Stimulated activated CD4-positive, alpha-beta T cell treated with anti-CD3 and anti-CD28 coated beads, Interleukin-12 subunit alpha, Interleukin-12 subunit beta, amount 100 ng/mL, for 4 hours (primary cell): ENCODE results near the gene SIGLEC1.

Experiments used
- DNase-seq: peaks from one replicate; pipeline ENCODE4 v3.0.0-alpha.2; 2020

Gene SIGLEC1

DNA sequence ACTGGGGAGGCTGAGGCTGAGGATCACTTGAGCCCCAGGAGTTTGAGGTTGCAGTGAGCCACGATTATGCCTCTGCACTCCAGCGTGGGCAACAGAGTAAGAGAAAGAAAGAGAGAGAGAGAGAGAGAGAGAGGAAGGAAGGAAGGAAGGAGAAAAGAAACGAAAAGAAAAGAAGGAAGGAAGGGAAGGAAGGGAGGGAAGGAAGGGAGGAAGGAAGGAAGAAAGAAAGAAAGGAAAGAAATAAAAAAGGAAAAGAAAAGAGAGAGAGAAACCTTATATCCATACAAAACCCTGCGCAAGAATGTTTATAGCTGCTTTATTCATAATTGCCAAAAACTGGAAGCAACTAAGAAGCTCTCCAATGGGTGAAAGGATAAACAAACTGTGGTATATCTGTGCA lies 12.0 kb upstream of the SIGLEC1 start:
- DNase-seq: no peak

GRCh38 chr20:3723284-3723683 lies 10.9 kb upstream of the SIGLEC1 start:
- DNase-seq: no peak

DNA sequence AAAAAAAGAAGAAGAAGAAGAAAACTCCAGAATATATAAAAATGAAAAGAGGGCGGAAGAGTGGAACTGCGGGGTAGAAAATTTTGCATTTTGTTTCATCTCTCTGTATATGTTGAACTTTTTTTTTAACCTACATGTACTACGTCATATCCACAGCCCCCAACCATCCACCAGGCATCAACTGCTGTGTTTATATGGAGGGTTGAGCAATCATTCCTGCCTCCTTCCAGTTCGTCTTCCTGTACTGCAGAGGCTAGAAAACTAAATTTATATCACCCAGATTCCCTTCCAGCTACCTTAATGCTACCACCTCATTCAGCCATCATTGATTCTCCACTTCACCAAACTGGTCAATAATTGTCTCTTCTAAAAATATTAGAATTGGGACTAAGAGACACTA lies 9.5 kb upstream of the SIGLEC1 start:
- no peak for DNase-seq

DNA sequence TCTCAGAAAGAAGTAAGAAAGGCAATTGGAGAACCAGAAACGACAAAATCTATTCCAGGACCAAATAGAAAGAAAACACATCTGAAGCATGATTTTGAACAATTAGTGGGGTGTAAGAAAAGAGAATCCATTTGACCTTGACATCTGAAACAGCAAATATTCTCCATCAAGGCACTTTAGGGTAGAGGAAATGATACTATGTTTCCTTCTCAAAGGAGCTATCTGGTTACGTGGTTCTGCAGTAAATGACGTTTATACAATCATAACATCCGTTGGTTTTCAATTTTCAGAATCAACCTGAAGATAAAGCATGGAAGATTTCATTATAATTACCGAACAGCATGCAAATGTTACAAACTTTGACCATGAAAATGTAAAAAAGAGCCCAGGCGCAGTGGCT lies 8.2 kb upstream of the SIGLEC1 start:
- no peak for DNase-seq

DNA sequence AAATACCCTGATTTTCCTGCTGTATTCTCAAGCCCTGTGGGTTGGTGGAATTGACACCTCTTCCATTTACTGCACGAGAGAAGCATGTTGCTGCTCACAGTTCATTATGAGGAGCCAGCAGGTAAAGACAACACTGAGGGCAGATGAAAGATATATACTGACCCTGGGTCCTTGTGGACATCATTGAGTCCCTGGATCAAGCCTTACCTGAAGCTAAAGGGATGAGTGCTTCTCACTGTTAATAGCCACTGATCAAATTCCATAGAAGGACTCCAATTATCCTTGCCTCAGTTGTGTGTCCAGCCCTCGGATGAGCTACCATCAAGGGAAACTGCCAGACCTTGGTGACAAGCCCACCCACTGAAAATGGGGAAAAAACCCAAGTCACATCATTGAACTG lies 7.7 kb upstream of the SIGLEC1 start:
- no peak for DNase-seq

DNA sequence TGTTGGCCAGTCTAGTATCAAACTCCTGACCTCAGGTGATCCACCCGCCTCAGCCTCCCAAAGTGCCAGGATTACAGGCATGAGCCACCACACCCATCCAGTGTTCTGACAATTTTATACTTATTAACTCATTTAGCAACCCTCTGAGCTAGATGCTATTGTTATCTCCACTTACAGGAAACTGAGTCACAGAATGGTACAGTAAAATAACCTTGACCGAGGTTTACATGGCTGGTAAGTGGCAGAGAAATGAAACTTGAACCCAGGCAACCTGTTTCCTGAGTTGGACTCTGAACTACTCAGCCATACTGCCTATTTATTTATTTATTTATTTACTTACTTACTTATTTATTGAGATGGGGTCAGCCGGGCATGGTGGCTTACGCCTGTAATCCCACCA lies 6.6 kb upstream of the SIGLEC1 start:
- no peak for DNase-seq

DNA sequence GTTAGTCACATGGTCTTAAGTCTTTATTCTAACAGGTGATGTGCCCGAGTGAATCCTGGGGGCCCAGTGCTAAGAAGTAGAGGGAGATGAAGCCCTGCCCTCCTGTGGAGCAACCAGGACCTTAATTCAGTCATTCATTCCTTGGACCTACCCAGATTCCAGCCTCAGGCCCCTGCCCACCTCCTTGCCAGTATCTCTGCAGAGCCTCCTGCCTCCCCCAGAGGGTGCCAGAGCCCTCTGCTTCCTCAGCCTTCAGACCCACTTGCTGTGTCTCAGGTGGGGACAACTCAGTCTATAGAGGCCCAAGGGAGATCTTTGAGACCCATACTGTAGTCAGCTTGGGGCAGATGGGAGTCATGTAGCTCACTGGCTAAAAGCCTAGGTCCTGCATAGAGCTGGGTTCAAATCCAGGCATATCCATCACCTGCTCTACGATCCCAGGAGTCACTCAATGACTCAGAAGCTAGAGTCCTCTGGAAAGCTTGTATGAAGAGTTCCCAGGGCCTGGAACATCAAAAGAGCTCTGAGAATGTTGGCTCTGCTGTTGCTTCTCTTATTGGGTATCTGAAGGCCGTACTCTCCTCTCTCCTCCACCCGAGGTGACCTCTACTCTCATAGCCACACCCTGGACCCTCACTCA lies 3.9 kb upstream of the SIGLEC1 start:
- DNase-seq: no peak

DNA sequence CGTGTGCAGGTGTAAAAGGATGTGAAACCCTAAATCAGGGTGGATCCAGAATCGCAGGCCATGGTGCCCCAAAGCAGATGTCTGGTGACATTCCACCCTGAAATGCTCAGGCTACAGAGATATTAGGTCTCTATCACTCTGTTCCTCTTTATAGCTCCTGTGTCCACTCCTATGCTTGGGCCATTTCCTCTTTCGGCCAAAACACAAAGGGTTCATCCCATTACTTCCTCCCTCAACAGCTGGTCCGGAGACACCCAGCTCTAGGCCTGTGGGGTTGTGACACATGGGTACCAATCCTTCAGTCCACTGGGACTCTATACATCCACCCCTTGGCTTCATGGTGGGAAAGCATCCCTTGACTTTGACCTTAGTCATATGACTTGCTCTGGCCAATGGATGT lies 1.7 kb upstream of the SIGLEC1 start:
- no peak for DNase-seq

DNA sequence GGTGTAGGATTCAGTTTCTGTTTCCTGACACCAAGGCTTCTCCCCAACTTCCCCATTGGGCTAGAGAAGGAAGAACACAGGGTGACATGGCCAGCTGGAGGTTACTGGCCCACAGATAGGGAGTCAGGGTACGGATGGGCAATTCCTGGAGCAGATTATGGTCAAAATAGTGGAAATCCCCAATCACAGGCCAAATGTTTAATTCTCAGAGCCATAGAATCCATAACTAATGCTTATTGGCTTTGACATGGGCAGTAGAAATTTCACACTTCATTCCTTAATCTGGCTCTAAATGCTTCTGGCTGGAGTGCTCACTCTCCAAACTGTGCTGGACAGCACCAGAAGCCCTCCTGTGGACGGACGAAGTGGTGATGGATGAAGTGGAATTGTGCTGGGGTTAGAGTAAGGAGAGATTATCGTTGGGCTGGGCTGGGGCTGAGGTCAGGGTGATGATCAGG lies 887 bp downstream of the SIGLEC1 start:
- DNase-seq: no peak

DNA sequence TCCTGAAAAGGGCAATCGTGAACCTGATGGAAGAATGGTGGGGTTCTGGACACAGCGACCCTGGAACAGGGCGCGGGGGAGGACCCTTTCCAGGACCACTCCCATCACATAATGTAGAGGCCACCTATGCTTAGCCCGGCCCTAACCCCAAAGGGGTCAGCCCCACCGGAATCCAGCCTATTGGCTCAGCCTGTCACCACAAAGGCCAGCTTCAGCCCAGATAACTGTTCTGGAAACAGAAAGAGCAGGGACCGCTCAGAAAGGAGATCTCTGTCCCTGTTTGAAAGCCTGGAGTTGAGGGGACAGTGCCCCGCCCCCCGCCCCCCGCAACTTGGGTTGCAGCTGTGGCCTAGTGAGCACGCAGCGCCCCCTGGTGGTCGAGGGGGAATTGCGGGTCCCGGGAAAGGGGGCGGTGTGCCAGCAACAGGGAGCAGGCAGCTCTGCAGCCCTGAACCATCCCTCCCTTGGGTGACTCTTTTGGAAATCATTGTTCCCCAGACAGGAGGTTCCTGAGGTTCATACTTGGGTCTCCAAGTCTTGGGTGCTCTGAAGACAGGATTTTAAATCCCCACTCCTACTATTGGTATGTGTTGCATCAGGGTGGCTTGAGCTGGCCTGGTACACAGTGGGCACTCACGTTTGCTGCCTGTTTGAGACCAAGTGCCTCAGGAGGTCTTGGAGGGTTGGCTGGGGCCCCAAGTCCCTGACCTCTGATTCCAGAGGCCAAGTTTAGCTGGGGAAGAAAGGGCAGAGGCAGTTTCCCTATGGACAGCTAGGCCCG lies 1.5 kb downstream of the SIGLEC1 start:
- DNase-seq: peak; percentile 74

DNA sequence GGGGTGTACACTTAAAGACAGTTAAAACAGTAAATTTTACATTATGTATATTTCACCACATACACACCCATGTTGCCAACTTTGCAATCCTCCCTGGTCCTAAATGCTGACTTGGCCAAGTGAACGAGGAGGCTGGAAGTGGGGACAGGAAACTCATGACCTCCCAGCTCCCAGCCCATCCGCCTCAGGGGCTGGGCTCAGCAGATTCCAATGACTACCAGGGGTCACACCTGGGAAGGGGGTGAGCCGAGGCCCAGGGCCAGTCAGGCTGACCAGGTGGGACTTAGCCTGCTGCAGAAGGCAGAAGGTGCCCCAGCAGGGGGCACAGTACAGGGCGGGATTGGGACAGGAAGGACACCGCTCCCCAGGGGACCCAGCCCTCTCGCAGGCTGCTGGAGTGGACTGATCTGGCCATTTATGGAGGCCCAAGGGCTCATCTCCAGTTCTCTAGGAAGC lies 2.4 kb downstream of the SIGLEC1 start:
- no peak for DNase-seq

- DNase-seq: no peak
These were observed 4.9 kb downstream of the SIGLEC1 start for GRCh38 chr20:3707508-3707899.

DNA sequence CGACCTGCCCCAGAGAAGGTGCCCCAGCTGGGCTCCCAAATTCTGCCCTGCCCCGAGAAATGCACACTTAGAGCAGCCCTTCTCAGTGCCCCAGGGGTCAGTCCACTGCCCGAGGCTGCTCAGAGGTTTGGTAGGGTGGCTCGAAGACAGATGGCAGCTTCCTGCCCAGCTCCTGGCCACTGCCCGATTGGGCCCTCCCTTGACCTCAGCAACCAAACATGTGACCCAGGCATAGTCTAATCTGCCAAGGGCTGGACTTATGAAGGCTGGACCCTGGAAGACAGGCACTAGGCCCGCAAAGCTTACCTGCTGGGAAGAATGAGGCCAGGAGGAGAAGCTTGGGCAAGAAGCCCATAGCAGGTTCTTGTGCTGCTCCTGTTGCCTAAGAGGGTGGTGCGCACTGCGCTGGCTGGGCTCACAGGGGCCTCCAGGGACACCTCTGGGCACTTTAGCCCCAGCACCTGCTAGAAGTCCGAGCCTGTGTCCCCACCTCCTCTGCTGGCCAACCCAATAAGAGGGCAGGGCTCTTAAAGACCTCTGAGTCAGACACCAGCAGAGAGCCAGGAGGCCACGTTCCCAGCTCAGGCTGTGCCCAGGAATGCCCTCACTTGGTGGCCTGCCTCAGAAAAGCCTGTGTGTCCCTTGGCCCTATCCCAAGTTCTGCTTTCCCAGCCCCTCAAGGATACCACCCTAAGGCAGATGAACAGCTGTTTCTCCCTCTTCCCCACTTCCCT lies 5.5 kb downstream of the SIGLEC1 start:
- no peak for DNase-seq

DNA sequence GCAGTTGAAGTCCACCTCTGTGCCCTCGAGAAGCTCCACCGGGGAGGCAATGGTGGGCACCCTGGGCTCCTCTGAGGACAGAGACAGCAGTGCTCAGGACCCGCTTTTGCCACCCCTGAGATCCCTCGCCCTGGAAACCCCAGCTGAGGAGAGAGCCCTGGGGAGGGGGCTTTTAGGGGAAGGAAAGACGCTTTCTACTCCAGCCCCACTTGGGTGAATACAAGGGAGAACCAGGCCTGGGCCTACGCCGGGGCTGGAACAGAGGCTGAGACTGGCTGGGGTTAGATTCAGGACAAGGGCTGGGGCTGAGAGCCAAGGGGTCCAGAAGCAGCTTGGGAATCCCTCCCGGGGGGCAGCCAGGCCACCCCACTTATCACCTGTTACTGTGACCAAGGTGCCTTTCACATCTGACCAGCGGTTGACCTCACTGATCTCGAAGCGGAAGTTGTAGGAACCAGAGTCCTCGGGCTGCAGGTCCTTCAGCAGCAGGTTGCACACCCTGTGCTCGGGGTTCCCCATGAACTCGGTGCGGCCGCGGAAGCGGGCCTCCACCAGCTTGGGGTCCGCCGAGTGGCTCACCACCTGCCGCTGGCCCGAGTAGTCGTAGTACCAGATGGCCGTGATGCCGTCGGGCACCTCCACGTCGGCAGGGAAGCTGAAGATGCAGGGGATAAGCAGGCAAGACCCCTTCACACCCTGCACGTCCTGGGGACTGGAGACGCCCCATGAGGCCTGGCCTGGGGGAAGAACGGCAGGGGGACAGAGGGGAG lies 6.2 kb downstream of the SIGLEC1 start:
- no peak for DNase-seq

GRCh38 chr20:3705491-3705969 lies 6.9 kb downstream of the SIGLEC1 start:
- no peak for DNase-seq

DNA sequence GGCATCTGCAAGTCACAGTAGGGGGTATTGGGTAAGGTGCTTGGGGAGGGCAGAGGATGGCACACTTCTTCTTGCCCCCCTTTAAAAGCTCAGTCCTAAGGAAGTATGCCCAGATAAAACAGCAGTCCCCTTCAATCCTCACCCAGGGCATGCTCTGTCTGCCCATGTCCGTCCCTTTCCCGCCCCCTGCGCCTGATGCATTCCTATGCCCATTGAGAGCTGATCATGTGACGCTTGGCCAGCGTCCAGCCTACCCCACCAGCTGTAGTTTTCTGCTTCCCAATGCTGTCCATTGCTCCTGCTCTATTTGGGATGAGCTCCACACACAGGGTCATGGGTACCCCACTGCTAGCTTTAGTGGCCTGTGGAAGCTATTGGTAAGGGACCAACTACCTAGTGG lies 8.3 kb downstream of the SIGLEC1 start:
- DNase-seq: no peak

DNA sequence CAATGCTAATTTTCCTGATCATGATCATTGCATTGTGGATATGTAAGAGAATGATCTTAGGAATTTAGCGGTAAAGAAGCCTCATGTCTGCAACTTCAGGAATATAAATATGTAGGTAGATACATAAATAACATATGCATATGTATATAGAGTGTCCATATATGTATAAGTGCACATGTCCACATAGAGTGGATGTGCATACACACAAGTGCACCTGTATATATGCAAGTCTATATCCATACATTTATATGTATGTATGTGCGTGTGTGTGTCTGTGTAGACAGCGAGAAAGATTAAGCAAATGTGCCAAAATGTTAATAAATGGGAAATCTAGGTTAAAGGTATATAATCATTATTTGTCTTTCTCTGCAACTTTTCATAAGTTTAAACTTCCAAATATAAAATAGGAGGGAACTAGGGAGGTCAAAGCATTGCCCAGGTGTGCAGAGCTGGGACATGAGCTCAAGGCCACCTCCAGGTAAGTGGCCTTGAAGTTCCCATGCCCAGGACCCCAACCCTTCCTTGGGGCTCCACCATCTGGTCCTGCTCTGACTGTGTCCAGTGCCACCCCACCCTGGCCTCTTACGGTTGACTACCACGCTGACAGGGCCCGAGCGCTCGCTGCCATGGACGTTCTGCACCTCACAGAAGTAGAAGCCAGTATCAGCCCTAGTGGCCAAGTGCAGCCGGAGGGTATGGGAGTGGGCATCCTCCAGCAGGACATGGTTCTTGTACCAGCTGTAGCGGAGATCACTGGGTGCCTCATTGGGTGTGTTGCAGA lies 9.6 kb downstream of the SIGLEC1 start:
- no peak for DNase-seq

- DNase-seq: no peak
These were observed 11.1 kb downstream of the SIGLEC1 start for GRCh38 chr20:3701061-3701998.

DNA sequence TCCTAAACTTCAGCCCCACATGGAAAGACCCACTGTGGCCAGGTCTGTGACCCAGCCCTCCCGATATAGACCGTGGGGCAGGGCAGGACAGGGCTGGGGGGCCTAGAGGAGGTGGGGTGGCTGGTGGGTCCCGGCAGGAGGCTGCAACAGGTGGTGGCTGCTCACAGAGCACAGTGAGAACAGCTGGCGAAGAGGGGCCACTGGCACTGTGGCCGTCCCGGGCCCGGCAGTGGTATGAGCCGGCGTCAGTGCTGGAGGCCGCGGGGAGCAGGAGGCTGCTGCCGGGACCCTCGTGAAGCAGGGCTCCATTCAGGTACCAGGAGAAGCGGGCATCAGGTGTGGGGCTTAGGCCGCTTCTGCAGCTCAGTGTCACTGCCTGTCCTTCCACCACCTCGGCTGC lies 13.4 kb downstream of the SIGLEC1 start:
- no peak for DNase-seq

DNA sequence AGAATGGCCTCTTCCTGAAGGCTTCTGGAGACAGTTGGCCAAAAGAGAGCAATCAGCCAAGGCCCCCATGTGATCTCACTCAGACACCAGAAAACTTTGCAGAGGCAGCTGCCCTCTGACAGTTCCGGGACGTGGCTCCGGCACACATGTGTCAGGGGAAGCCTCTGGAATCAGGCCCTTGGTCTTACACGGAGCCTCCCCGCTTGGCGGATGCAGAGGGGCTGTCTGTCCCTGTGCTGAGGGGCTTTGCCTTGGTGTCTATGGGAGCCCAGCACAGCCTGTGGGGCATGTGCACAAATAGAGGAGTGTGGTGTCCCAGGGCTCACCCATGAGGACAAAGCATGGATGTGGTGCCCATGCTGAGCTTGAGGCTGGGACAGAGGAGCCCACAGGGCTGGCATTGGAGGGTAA lies 13.8 kb downstream of the SIGLEC1 start:
- no peak for DNase-seq
